GM10847 (cell line): ENCODE measurements around the gene THEMIS.

ENCODE experiments used
- POLR2A ChIP-seq: IDR thresholded peaks from 2 replicates; pipeline ENCODE4 v1.6.1; 2011; ENCODE audit not compliant: insufficient read length; ENCODE audit errors: extremely low read depth

Gene THEMIS

GRCh38 chr6:127900935-127901334 is at the start of gene THEMIS:
TSS of gene THEMIS (minus strand) at chr6:127901058. CDS start at chr6:127900932, 126 bp downstream.
- no peak for TF ChIP-seq POLR2A

GRCh38 chr6:127949251-127949650 is 48.4 kb upstream of the THEMIS start:
- TF ChIP-seq POLR2A = no peak

DNA sequence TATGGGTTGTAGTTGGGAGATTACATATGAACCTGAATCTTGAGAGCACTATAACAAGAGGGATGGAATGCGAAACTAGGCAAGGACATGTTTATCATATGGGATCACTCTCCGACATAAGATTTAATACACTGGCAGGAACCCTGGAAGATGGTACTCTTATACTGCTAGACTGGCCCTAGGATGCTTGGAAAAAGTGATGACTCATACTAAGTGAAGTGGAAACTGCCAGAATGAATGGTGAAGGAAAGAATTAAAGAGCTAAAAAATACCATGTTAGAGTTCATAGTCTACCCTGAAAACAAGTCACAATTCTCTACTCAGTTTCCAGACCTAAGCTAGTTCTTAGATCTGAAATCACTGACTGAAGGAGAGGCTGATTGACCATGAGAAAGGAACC is 45.5 kb upstream of the THEMIS start:
- no peak for TF ChIP-seq POLR2A

DNA sequence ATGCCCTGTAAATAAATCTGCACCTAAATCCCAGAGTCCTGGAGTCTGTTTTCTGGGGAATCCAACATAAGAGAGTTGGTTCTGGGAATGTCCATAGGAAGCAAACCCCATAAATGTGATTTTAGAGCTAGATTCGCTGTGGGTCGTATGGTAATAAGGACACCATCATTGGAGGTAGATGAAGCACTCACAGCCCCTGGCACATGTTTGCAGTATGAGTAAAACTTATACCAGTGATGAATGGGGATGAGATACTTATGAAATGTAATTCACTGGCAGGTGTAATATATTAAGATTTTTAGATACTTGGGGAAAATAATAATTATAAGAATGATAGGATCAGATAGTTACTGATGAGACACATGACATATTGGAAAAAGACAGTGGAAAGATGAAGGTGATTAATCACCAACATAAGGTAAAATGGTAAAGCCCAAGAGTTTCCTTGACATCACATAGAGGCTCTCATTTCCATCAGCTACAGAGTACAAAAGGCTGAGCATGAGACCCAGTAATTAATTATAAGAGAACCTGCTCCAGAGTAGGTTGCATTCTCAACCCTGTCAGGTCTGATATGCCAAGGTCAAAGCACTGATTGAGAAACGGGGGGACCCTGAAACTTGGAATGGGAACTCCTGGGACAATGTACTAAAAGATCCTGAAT is 44.7 kb upstream of the THEMIS start:
- no peak for TF ChIP-seq POLR2A

DNA sequence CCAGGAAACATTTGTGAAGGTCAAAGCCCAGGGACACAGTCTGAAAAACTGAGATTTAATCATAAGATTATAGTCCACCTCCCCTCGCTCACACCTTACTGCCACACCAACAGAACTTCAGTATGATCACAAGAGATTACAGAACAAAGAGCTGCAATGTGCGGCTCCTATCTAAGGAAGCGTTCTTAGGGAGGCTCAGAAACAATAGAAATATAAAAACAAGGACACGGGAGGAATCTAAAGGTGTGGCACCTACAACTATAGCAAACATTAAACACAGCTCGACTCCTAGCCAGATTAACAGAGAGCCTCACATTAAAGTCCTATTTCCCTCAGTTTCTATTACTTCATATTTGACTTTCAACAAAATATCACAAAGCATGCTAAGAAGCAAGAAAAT is 40.4 kb upstream of the THEMIS start:
- TF ChIP-seq POLR2A = no peak

GRCh38 chr6:127939442-127940066 is 38.7 kb upstream of the THEMIS start:
- no peak for TF ChIP-seq POLR2A

GRCh38 chr6:127938701-127939100 is 37.8 kb upstream of the THEMIS start:
- no peak for TF ChIP-seq POLR2A

DNA sequence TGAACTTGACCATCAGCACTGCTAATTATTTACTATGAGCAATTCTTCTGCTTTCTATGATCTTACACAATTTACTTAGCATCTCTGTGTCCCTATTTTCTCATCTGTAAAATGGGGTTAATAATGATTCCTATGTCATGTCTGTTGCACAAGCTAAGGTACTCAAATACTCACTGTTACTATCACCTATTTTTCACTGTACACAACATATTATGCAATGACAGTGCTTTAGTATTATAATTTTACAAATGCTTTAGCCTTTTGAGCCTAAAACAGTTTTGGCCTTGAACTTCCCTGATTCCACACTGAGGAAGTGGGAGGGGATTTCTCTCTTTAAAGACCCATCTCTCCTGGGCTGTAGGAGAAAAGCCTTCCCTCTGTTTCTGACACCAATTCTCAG is 36.9 kb upstream of the THEMIS start:
- TF ChIP-seq POLR2A = no peak

GRCh38 chr6:127937102-127937501 is 36.2 kb upstream of the THEMIS start:
- no peak for TF ChIP-seq POLR2A

GRCh38 chr6:127934956-127935355 is 34.1 kb upstream of the THEMIS start:
- no peak for TF ChIP-seq POLR2A

GRCh38 chr6:127933852-127934840 is 33.3 kb upstream of the THEMIS start:
- TF ChIP-seq POLR2A = no peak

DNA sequence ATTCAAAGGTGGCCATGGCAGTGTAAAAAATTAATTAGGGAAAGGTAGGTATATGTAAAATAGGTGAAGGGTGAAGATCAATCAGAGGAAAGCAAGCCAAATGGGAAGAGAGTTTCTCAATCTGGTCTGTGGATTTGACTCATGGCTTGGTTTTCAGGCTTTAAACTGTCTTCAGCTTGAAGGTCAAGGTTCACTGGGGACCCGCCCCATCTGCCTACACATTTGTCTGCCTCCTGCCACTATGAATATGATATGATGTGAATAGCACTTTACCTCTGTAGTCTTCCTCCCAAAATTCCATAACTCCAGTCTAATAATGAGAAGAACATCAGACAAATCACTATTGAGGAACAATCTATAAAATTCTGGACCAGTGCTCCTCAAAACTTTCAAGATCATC is 32.3 kb upstream of the THEMIS start:
- TF ChIP-seq POLR2A = no peak

DNA sequence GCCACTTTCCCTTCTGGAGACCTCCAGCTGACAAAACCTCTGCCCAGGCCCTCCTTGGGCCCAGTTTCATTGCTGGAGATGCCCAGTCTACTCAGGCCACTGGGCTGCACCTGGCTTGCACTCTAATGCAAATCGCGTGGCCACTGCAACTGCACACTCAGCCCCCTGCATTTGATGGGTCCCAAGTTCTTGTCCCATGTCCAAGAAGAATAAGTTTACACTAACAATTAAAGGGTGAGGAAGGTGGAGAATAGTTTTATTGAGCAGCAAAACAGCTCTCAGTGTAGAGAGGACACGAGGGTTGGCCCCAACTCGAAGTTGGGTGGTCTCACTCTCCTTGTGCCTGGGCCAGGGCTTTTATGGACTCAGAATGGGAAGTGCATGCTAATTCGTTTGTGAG is 31.9 kb upstream of the THEMIS start:
- TF ChIP-seq POLR2A = no peak

DNA sequence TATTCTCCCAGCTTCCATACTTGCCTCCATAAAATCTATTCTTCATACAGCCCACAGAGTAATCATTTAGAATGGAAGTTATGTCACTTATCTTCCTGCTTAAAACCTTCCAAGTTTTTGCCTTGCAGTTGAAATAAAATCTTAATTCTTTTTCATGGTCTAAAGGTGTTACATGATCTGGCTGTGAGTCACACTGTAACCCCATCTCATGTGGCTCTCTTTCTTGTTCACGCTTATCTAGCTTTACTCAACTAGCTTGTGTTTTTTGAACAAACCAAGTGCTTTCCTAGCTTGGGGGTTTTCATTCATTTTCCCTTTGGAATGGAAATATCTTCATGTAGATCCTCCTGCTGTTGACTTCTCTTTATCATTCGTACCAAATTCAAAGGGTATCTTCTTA is 23.6 kb upstream of the THEMIS start:
- TF ChIP-seq POLR2A = no peak

GRCh38 chr6:127924031-127924430 is 23.2 kb upstream of the THEMIS start:
- no peak for TF ChIP-seq POLR2A

DNA sequence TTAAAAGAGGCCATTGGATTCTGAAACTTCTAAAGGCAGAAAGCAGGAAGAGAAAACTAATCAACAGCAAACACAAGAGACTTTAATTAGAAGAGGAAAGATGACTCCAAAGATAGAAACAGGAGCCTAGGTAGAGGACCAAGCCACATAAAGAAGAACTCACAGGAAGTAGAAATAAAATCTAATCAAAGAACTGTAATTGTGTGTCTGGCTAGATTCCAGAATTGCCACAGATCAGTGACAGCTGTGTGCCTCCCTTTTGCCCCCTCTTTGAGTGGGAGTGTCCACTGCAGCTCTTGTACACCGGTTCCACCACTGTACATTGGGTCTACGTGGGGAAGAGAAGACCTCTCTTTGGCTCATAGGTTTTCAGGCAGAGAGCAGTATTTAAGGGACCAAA is 22.3 kb upstream of the THEMIS start:
- TF ChIP-seq POLR2A = no peak
